Mesothelial cell of epicardium (in vitro differentiated cells): ENCODE data around the gene CST7. TPM values are rescaled to one million over a fixed set of nuclear protein-coding genes. Genes with fewer than 3 reads are reported as not detected.
"Not testable (repeated sequence)": the region's sequence is repeated elsewhere in the genome, so short reads cannot be mapped to it uniquely, and the experiment has no call there.

Experiments used
- DNase-seq, 2 experiments: peaks; one replicate each; pipeline ENCODE4 v3.0.0; 2021; ENCODE audit warnings: low spot score in 2 of 2; ENCODE audit not compliant: unreplicated experiment in 2 of 2
- H3K27ac Mint-ChIP-seq: 2 replicates; pipeline ENCODE4 v1.8.0; 2021; ENCODE audit warnings: mixed read lengths
- H3K27me3 Mint-ChIP-seq: 2 replicates; pipeline ENCODE4 v1.8.0; 2021; ENCODE audit warnings: low read depth, mixed read lengths
- H3K36me3 Mint-ChIP-seq: 2 replicates; pipeline ENCODE4 v1.8.0; 2021; ENCODE audit warnings: mixed read lengths
- H3K4me1 Mint-ChIP-seq: 2 replicates; pipeline ENCODE4 v1.8.0; 2021; ENCODE audit warnings: mixed read lengths
- H3K4me3 Mint-ChIP-seq: 2 replicates; pipeline ENCODE4 v1.8.0; 2021; ENCODE audit warnings: mild to moderate bottlenecking, moderate library complexity, mixed read lengths
- H3K9me3 Mint-ChIP-seq: 2 replicates; pipeline ENCODE4 v1.8.0; 2021; ENCODE audit warnings: mixed read lengths
- CTCF ChIP-seq: fragments of 200-600 bp; sonication (generic); IDR thresholded peaks from one replicate; pipeline ENCODE4 v1.5.0; 2021; ENCODE audit warnings: antibody characterized with exemption; ENCODE audit not compliant: unreplicated experiment
- total RNA-seq: library from RNA; stranded (reverse); gene quantifications from 3 replicates; pipeline ENCODE4 v1.2.1, GENCODE V29; 2021

The CST7 gene
- total RNA-seq, 1 donor from 2014 or later, result not detected

GRCh38 chr20:24998631-24999445, 49.8 kb downstream of the CST7 start:
- H3K27me3 Mint-ChIP-seq, result peaks cover 42% of the 10 kb centered on the region
- peak in 1 of 2 experiments; percentile 24 for DNase-seq
- peaks cover 8% of the 10 kb centered on the region for H3K9me3 Mint-ChIP-seq
- no peak overlapping the region for H3K27ac Mint-ChIP-seq
- H3K36me3 Mint-ChIP-seq, result no peaks in the 10 kb centered on the region
- no peak for TF ChIP-seq CTCF
- no peak overlapping the region for H3K4me3 Mint-ChIP-seq
- H3K4me1 Mint-ChIP-seq, result peaks cover 32% of the 10 kb centered on the region

GRCh38 chr20:24999568-24999967, 50.5 kb downstream of the CST7 start:
- Mint-ChIP-seq H3K36me3 (no peaks in the 10 kb centered on the region), H3K4me3 (no peak overlapping the region), H3K9me3 (peaks cover 8% of the 10 kb centered on the region), H3K27me3 (peaks cover 47% of the 10 kb centered on the region), H3K4me1 (peaks cover 28% of the 10 kb centered on the region), H3K27ac (no peak overlapping the region)
- peak in 1 of 2 experiments; percentile 17 for DNase-seq
- TF ChIP-seq CTCF, result no peak

- DNase-seq, result peak; percentile 47 to 71
- H3K4me3 Mint-ChIP-seq, result no peak overlapping the region
- H3K27ac Mint-ChIP-seq, result peak overlapping the region; percentile 35
- no peak for TF ChIP-seq CTCF
- peaks cover 49% of the 10 kb centered on the region for H3K27me3 Mint-ChIP-seq
- H3K4me1 Mint-ChIP-seq, result peaks cover 20% of the 10 kb centered on the region
- H3K36me3 Mint-ChIP-seq, result no peaks in the 10 kb centered on the region
- peaks cover 8% of the 10 kb centered on the region for H3K9me3 Mint-ChIP-seq
Observed at GRCh38 chr20:25000268-25000801, 51.3 kb downstream of the CST7 start.

- DNase-seq, H3K4me3 Mint-ChIP-seq, H3K9me3 Mint-ChIP-seq, H3K27ac Mint-ChIP-seq, H3K36me3 Mint-ChIP-seq: not testable (repeated sequence)
- Mint-ChIP-seq H3K4me1 (peaks cover 14% of the 10 kb centered on the region), H3K27me3 (peaks cover 58% of the 10 kb centered on the region)
Observed at GRCh38 chr20:25001323-25001722, 52.3 kb downstream of the CST7 start.

- peaks cover 60% of the 10 kb centered on the region for H3K27me3 Mint-ChIP-seq
- DNase-seq, result no peak
- no peak overlapping the region for H3K27ac Mint-ChIP-seq
- TF ChIP-seq CTCF, result no peak
- no peak overlapping the region for H3K4me3 Mint-ChIP-seq
- peaks cover 8% of the 10 kb centered on the region for H3K9me3 Mint-ChIP-seq
- H3K4me1 Mint-ChIP-seq, result peaks cover 13% of the 10 kb centered on the region
- no peaks in the 10 kb centered on the region for H3K36me3 Mint-ChIP-seq
Observed at GRCh38 chr20:25003002-25003401, 53.9 kb downstream of the CST7 start.

GRCh38 chr20:25005220-25005619, 56.2 kb downstream of the CST7 start:
- TF ChIP-seq CTCF, result no peak
- H3K27ac Mint-ChIP-seq, result no peak overlapping the region
- DNase-seq, result peak in 1 of 2 experiments; percentile 7
- peaks cover 8% of the 10 kb centered on the region for H3K9me3 Mint-ChIP-seq
- H3K27me3 Mint-ChIP-seq, result peaks cover 59% of the 10 kb centered on the region
- H3K4me1 Mint-ChIP-seq, result peaks cover 3% of the 10 kb centered on the region
- H3K4me3 Mint-ChIP-seq, result no peak overlapping the region
- H3K36me3 Mint-ChIP-seq, result no peaks in the 10 kb centered on the region
